Measurements from ENCODE around the gene S100A9. TPM values are rescaled to one million over a fixed set of nuclear protein-coding genes. Genes with fewer than 3 reads are reported as not detected.

S100A9 gene
- polyA plus RNA-seq, 3 donors, result 20,498 to 43,602 (median 40,800) TPM

- Histone ChIP-seq H3K4me1 (ENCODE audit: control insufficient read depth in 1 of 2, insufficient read depth in 2 of 2, low read length in 2 of 2) (peaks cover 45 to 63% of the 10 kb centered on the region in 2 donors), H3K27me3 (ENCODE audit: control insufficient read depth in 2 of 2, insufficient read depth in 2 of 2, low read length in 2 of 2) (no peaks in the 10 kb centered on the region), H3K9me3 (replicated peaks in 1 of 2; ENCODE audit: control insufficient read depth in 1 of 2, insufficient read depth in 1 of 2, low read length in 2 of 2) (no peaks in the 10 kb centered on the region), H3K4me2 (replicated peaks; ENCODE audit: extremely low read depth, low read length, poor library complexity, severe bottlenecking) (peak overlapping the region; percentile 96), H4K20me1 (ENCODE audit: insufficient read depth, low read length) (peaks cover 41% of the 10 kb centered on the region), H3K79me2 (ENCODE audit: insufficient read depth, low read length) (peaks cover 51% of the 10 kb centered on the region), H3K4me3 (replicated peaks in 1 of 3; ENCODE audit: low read depth in 2 of 3, low read length in 3 of 3) (peak overlapping the region in 1 of 3 experiments; percentile 97), H2AFZ (ENCODE audit: insufficient read depth, low read depth, low read length, poor library complexity, severe bottlenecking) (no peak overlapping the region), H3K36me3 (replicated peaks in 1 of 2; ENCODE audit: control insufficient read depth in 1 of 2, insufficient read depth in 2 of 2, low read length in 2 of 2) (peaks cover 22 to 32% of the 10 kb centered on the region in 2 donors), H3K27ac (ENCODE audit: low read depth in 1 of 2, low read length in 2 of 2) (peak overlapping the region; percentile 82 to 85), H3K9ac (ENCODE audit: insufficient read depth, low read length, poor library complexity, severe bottlenecking) (peak overlapping the region; percentile 33)
- no peak for TF ChIP-seq CTCF (IDR thresholded peaks at IDR 0.05)
- intact Hi-C loops (cut with micrococcal nuclease), result loop anchor here in 1 of 2 donors (1.0 kb wide), 1 partner anchor 48 kb away; no protein-coding TSS in a partner anchor
- DNase-seq, result no peak
- peak overlapping the region; percentile 96 to 99 (median 97) for H3K27ac Mint-ChIP-seq
- H3K36me3 Mint-ChIP-seq, result peaks cover 26 to 35% of the 10 kb centered on the region in 2 donors
- WGBS (ENCODE audit: insufficient coverage), result 86% methylated on average over 8 of the region's 8 CpGs
- H3K4me3 Mint-ChIP-seq, result peak overlapping the region; percentile 97 to 100
- H3K9me3 Mint-ChIP-seq, result peaks cover 0 to 6% (median 2%) of the 10 kb centered on the region in 7 donors
- peaks cover 60% of the 10 kb centered on the region for H3K4me1 Mint-ChIP-seq
- peaks cover 0 to 5% (median 3%) of the 10 kb centered on the region in 3 donors for H3K27me3 Mint-ChIP-seq (ENCODE audit: low read depth in 3 of 3)
Observed at GRCh38 chr1:153356392-153357075, 1.1 kb upstream of the S100A9 start.

- peaks cover 67% of the 10 kb centered on the region for H3K4me1 Mint-ChIP-seq
- Histone ChIP-seq H3K9ac (ENCODE audit: insufficient read depth, low read length, poor library complexity, severe bottlenecking) (peak overlapping the region; percentile 69), H3K27me3 (ENCODE audit: control insufficient read depth in 2 of 2, insufficient read depth in 2 of 2, low read length in 2 of 2) (no peaks in the 10 kb centered on the region), H3K36me3 (replicated peaks in 1 of 2; ENCODE audit: control insufficient read depth in 1 of 2, insufficient read depth in 2 of 2, low read length in 2 of 2) (peaks cover 22 to 32% of the 10 kb centered on the region in 2 donors), H2AFZ (ENCODE audit: insufficient read depth, low read depth, low read length, poor library complexity, severe bottlenecking) (no peak overlapping the region), H3K79me2 (ENCODE audit: insufficient read depth, low read length) (peaks cover 51% of the 10 kb centered on the region), H4K20me1 (ENCODE audit: insufficient read depth, low read length) (peaks cover 43% of the 10 kb centered on the region), H3K27ac (ENCODE audit: low read depth in 1 of 2, low read length in 2 of 2) (peak overlapping the region; percentile 82 to 85), H3K4me3 (replicated peaks in 1 of 3; ENCODE audit: low read depth in 2 of 3, low read length in 3 of 3) (peak overlapping the region; percentile 66 to 97 (median 92)), H3K4me1 (ENCODE audit: control insufficient read depth in 1 of 2, insufficient read depth in 2 of 2, low read length in 2 of 2) (peaks cover 50 to 70% of the 10 kb centered on the region in 2 donors), H3K4me2 (replicated peaks; ENCODE audit: extremely low read depth, low read length, poor library complexity, severe bottlenecking) (peak overlapping the region; percentile 96), H3K9me3 (replicated peaks in 1 of 2; ENCODE audit: control insufficient read depth in 1 of 2, insufficient read depth in 1 of 2, low read length in 2 of 2) (no peaks in the 10 kb centered on the region)
- H3K27ac Mint-ChIP-seq, result peak overlapping the region; percentile 96 to 99 (median 97)
- WGBS (ENCODE audit: insufficient coverage), result 2% methylated on average over 6 of the region's 10 CpGs
- peaks cover 26 to 35% of the 10 kb centered on the region in 2 donors for H3K36me3 Mint-ChIP-seq
- peak overlapping the region; percentile 97 to 100 for H3K4me3 Mint-ChIP-seq
- peak; percentile 8 for TF ChIP-seq CTCF (IDR thresholded peaks at IDR 0.05)
- peaks cover 0 to 5% (median 3%) of the 10 kb centered on the region in 3 donors for H3K27me3 Mint-ChIP-seq (ENCODE audit: low read depth in 3 of 3)
- H3K9me3 Mint-ChIP-seq, result peaks cover 0 to 6% (median 2%) of the 10 kb centered on the region in 7 donors
- peak; percentile 76 to 93 (median 89) for DNase-seq
- intact Hi-C loops (cut with micrococcal nuclease), result loop anchor here in 1 of 2 donors (1.0 kb wide), 1 partner anchor 47 kb away; no protein-coding TSS in a partner anchor
Observed at GRCh38 chr1:153357076-153357852, 390 bp upstream of the S100A9 start.
